LNCAP (cell line): ENCODE results near the gene ORAI2.

Experiments
- TF ChIP-seq, protein P1 (sequence below): fragments of 450-650 bp; IDR thresholded peaks from 2 replicates; pipeline ENCODE4 v1.5.1; 2017; ENCODE audit warnings: mild to moderate bottlenecking

ORAI2 gene

DNA sequence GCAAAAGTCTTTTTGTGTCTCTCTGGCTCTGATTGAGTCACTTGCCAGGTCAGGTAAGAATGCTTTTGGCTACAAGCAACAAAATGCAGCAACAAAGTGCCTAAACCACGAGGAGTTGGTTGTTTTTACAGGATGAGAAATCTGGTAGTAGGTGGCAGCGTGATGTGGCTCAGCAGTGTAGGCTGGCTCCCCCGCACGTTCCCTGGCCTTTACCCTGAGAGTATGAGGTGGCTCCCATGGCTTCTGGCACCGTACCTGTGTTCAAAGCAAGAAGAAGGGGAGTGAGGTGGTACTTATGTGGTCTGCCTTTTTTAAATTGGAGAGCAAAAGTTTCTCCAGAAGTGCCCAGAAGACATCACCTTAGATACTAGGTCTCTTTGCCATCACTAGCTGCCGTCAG is 25.5 kb upstream of the ORAI2 start:
- TF ChIP-seq, protein P1, sequence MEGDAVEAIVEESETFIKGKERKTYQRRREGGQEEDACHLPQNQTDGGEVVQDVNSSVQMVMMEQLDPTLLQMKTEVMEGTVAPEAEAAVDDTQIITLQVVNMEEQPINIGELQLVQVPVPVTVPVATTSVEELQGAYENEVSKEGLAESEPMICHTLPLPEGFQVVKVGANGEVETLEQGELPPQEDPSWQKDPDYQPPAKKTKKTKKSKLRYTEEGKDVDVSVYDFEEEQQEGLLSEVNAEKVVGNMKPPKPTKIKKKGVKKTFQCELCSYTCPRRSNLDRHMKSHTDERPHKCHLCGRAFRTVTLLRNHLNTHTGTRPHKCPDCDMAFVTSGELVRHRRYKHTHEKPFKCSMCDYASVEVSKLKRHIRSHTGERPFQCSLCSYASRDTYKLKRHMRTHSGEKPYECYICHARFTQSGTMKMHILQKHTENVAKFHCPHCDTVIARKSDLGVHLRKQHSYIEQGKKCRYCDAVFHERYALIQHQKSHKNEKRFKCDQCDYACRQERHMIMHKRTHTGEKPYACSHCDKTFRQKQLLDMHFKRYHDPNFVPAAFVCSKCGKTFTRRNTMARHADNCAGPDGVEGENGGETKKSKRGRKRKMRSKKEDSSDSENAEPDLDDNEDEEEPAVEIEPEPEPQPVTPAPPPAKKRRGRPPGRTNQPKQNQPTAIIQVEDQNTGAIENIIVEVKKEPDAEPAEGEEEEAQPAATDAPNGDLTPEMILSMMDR = no peak

GRCh38 chr7:102409340-102409739 is 24.0 kb upstream of the ORAI2 start:
- TF ChIP-seq, protein P1 = no peak

DNA sequence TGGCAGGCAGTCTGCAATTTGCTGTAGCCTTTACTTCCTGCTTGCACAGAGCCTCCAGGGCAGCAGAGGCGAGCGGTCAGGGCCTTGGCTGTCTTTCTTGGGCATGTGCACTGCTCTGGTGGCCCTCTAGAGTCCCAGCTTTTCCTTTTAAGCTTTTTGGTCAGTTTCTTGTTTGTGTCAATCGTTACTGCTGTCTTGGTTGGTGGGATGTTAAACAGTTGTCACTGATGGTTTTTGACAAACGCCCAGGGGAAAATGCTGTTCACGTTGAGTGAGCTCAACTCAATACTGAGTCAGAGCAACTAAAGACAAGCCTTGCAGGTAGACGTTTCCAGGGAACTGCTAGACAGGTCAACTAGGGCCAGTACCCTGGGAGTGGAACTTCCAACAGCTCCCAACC is 23.3 kb upstream of the ORAI2 start:
- TF ChIP-seq, protein P1 = no peak

DNA sequence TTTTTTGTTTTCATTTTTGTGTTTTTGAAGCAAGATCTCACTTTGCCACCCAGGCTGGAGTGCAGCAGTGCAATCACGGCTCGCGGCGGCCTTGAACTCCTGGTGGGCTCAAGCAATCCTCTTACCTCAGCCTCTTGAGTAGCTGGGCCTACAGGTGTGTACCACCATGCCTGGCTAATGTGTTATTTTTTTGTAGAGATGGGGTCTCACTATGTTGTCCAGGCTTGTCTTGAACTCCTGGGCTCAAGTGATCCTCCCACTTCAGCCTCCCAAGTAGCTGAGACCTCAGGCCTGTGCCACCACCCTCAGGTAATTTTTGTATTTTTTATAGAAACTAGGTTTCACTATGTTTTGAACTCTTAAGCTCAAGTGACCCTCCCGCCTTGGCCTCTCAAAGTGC is 22.5 kb upstream of the ORAI2 start:
- TF ChIP-seq, protein P1 = no peak

- TF ChIP-seq, protein P1 = peak; percentile 30; the same call in 1 of the 2 replicates
Measured at GRCh38 chr7:102412548-102412947, 20.8 kb upstream of the ORAI2 start.

DNA sequence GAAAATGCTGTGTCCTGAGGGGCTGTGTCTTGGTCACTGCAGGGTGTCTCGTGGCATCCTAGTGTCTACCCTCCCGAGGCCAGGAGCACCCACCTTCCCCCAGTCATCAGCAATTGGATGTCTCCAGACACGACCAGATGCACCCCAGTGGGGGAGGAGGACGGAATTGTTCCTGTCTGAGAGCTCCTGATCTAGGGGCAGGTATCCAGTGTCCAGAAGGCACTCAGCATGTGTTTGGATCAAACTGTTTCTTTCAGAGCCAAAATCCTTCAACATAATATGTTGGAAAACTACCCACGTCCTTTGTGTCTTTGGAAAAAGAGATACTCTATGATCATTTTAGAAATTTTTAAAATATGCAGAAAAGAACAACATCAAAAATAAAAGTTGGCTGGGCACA is 20.3 kb upstream of the ORAI2 start:
- TF ChIP-seq, protein P1 = no peak

GRCh38 chr7:102413611-102414010 is 19.8 kb upstream of the ORAI2 start:
- TF ChIP-seq, protein P1 = no peak

DNA sequence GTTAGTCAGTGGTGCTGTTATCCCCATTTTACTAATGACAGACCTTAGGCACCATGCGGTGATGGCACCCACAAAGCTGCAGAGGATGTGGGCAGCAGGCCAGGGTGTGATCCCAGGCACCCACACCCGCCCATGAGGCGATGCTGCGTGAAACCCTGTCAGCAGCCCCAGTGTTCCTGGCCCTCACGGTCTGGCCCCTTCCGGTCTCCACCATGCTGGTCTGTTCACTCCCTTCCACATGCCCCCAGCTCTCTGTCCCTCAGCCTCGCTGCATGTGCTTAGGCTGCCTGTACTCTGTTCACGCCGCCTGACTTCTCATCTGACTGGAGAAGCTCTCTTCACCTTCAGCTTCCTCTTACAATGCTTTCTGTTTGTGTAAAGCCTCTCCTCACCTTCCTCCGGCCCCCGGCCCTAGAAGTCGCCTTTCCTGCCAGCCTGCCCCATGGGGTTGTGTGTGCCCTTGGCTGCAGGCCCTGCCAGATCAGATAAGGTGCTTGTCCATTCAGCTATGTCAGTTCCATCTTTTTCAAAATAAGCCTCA is 17.6 kb upstream of the ORAI2 start:
- TF ChIP-seq, protein P1 = no peak
